PFSK-1 (cell line): Measurements from ENCODE around the gene GNAI1.

Source experiments
- FOXP2 ChIP-seq: optimal IDR thresholded peaks from 2 replicates; pipeline ENCODE3; 2011; ENCODE audit warnings: borderline replicate concordance, control low read depth, inconsistent platforms; ENCODE audit not compliant: insufficient read depth; ENCODE audit errors: extremely low read length, extremely low read depth
- POLR2AphosphoS5 ChIP-seq: IDR thresholded peaks from 2 replicates; pipeline ENCODE4 v1.6.1; 2012; ENCODE audit warnings: low read depth, mild to moderate bottlenecking, control low read depth, low read length, moderate library complexity
- REST ChIP-seq, 2 experiments: IDR thresholded peaks; 2 replicates each; pipeline versions ENCODE4 v1.6.1 to v1.8.0; 2011 to 2012; ENCODE audit warnings: low read depth in 2 of 2, low read length in 2 of 2, control low read depth in 1 of 2, inconsistent platforms in 1 of 2, mild to moderate bottlenecking in 1 of 2, moderate library complexity in 1 of 2; ENCODE audit not compliant: insufficient read depth in 1 of 2
- SIN3A ChIP-seq: IDR thresholded peaks from 2 replicates; pipeline ENCODE4 v1.6.1; 2012; ENCODE audit warnings: mild to moderate bottlenecking, low read length, moderate library complexity, borderline replicate concordance; ENCODE audit not compliant: insufficient read depth
- TAF1 ChIP-seq: IDR thresholded peaks from 2 replicates; pipeline ENCODE4 v1.6.1; 2012; ENCODE audit warnings: low read length, control low read depth, borderline replicate concordance; ENCODE audit not compliant: insufficient read depth

Gene GNAI1

GRCh38 chr7:80089366-80089765 is 45.3 kb upstream of the GNAI1 start:
- TF ChIP-seq REST (IDR thresholded peaks at IDR 0.05; ENCODE audit: insufficient read depth in 1 of 2, low read depth in 2 of 2, low read length in 2 of 2) (no peak), TAF1 (no peak), POLR2AphosphoS5 (no peak), FOXP2 (no peak), SIN3A (no peak)

- TF ChIP-seq SIN3A (no peak), FOXP2 (no peak), POLR2AphosphoS5 (no peak), TAF1 (no peak), REST (IDR thresholded peaks at IDR 0.05; ENCODE audit: insufficient read depth in 1 of 2, low read depth in 2 of 2, low read length in 2 of 2) (no peak)
These were observed 41.3 kb upstream of the GNAI1 start for GRCh38 chr7:80093349-80093748.

- TF ChIP-seq TAF1, result no peak
- TF ChIP-seq FOXP2, result no peak
- TF ChIP-seq REST (IDR thresholded peaks at IDR 0.05; ENCODE audit: insufficient read depth in 1 of 2, low read depth in 2 of 2, low read length in 2 of 2), result no peak
These were observed 39.1 kb upstream of the GNAI1 start for GRCh38 chr7:80095545-80095944.

- TF ChIP-seq POLR2AphosphoS5 (no peak), TAF1 (no peak), FOXP2 (no peak), SIN3A (no peak), REST (IDR thresholded peaks at IDR 0.05; ENCODE audit: insufficient read depth in 1 of 2, low read depth in 2 of 2, low read length in 2 of 2) (no peak)
These were observed 36.9 kb upstream of the GNAI1 start for GRCh38 chr7:80097756-80098155.

- no peak for TF ChIP-seq SIN3A
- TF ChIP-seq TAF1, result no peak
- TF ChIP-seq POLR2AphosphoS5, result no peak
- TF ChIP-seq FOXP2, result no peak
- TF ChIP-seq REST (IDR thresholded peaks at IDR 0.05; ENCODE audit: insufficient read depth in 1 of 2, low read depth in 2 of 2, low read length in 2 of 2), result no peak
These were observed 35.8 kb upstream of the GNAI1 start for GRCh38 chr7:80098795-80099194.
